ENCODE results near the gene SLC37A1.

The SLC37A1 gene

DNA sequence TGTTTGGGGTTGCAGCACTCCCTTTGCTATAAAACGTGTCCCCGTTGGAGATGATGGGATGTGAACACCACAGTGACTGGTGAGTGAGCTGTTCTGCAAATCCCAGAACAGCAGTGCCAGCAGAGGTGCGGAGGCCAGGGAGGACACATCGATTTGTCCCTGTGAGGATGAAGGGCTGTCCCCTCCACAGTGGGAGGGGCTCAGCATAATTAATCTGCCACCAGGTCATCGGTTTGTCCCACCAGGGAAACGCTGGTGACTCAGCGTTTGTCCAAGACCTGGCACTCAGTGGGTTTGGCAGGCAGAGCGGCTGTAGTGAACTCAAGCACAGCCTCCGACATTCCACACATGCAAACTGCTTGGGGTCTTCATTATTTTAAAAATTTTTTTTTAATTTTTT lies 117.0 kb downstream of the SLC37A1 start:
- TF ChIP-seq TAF1 (IDR thresholded peaks at IDR 0.05; ENCODE audit: borderline replicate concordance, insufficient read depth, low read length) (no peak), FOXP2 (optimal IDR thresholded peaks at IDR 0.05; ENCODE audit: borderline replicate concordance, extremely low read depth, extremely low read length, insufficient read depth) (no peak), POLR2AphosphoS5 (IDR thresholded peaks at IDR 0.05; ENCODE audit: low read depth, low read length) (no peak), SIN3A (IDR thresholded peaks at IDR 0.05; ENCODE audit: borderline replicate concordance, insufficient read depth, low read length) (no peak)
- TF ChIP-seq, protein P1, sequence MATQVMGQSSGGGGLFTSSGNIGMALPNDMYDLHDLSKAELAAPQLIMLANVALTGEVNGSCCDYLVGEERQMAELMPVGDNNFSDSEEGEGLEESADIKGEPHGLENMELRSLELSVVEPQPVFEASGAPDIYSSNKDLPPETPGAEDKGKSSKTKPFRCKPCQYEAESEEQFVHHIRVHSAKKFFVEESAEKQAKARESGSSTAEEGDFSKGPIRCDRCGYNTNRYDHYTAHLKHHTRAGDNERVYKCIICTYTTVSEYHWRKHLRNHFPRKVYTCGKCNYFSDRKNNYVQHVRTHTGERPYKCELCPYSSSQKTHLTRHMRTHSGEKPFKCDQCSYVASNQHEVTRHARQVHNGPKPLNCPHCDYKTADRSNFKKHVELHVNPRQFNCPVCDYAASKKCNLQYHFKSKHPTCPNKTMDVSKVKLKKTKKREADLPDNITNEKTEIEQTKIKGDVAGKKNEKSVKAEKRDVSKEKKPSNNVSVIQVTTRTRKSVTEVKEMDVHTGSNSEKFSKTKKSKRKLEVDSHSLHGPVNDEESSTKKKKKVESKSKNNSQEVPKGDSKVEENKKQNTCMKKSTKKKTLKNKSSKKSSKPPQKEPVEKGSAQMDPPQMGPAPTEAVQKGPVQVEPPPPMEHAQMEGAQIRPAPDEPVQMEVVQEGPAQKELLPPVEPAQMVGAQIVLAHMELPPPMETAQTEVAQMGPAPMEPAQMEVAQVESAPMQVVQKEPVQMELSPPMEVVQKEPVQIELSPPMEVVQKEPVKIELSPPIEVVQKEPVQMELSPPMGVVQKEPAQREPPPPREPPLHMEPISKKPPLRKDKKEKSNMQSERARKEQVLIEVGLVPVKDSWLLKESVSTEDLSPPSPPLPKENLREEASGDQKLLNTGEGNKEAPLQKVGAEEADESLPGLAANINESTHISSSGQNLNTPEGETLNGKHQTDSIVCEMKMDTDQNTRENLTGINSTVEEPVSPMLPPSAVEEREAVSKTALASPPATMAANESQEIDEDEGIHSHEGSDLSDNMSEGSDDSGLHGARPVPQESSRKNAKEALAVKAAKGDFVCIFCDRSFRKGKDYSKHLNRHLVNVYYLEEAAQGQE (IDR thresholded peaks at IDR 0.05; ENCODE audit: insufficient read depth in 1 of 2, low read depth in 2 of 2, low read length in 2 of 2): no peak
